Hepatocyte (in vitro differentiated cells): ENCODE measurements around the gene GRIA1.

Experiments used
- CTCF ChIP-seq: fragments of 200-600 bp; sonication (generic); IDR thresholded peaks from 2 replicates; pipeline ENCODE4 v1.5.1; 2016; ENCODE audit warnings: antibody characterized with exemption, mild to moderate bottlenecking; ENCODE audit not compliant: poor library complexity
- EZH2 ChIP-seq: fragments of 200-600 bp; sonication (generic); IDR thresholded peaks from 2 replicates; pipeline ENCODE4 v1.6.1; 2016; ENCODE audit warnings: antibody characterized with exemption, mild to moderate bottlenecking, borderline replicate concordance

GRCh38 chr5:153498516-153498915, 8.0 kb downstream of the GRIA1 start:
- no peak for TF ChIP-seq CTCF
- TF ChIP-seq EZH2 = no peak
